Mesenteric fat pad (tissue), 1 donor: Measurements from ENCODE around the gene PPP1R10. TPM values are rescaled to one million over a fixed set of nuclear protein-coding genes. Genes with fewer than 3 reads are reported as not detected.

Experiments used
- DNase-seq: peaks from one replicate; pipeline ENCODE4 v3.0.0-alpha.2; 2020; ENCODE audit warnings: low spot score
- total RNA-seq: library from RNA; stranded (reverse); fragmentation: NEBNext Ultra II Directional; extraction: Animal tissue kit (Norgen Biotek cat#: 25700); gene quantifications from one replicate; pipeline ENCODE4 v1.2.1, GENCODE V29; 2021
- donor health status: DM: yes; HTN: yes; CAD: no.

The PPP1R10 gene
- total RNA-seq, 1 donor from 2014 or later, result 49.1 TPM

DNA sequence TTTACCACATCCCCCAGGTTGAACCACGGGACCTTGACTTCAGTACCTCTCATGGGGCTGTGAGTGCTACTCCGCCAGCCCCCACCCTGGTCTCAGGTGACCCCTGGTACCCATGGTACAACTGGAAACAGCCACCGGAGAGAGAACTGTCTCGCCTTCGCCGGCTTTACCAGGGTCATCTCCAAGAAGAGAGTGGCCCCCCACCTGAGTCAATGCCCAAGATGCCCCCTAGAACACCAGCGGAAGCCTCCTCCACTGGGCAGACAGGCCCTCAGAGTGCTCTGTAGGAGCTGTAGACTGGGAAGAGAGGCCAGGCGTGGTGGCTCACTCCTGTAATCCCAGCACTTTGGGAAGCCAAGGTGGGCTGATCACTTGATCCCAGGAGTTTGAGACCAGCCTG lies 8.5 kb upstream of the PPP1R10 start:
- no peak for DNase-seq

DNA sequence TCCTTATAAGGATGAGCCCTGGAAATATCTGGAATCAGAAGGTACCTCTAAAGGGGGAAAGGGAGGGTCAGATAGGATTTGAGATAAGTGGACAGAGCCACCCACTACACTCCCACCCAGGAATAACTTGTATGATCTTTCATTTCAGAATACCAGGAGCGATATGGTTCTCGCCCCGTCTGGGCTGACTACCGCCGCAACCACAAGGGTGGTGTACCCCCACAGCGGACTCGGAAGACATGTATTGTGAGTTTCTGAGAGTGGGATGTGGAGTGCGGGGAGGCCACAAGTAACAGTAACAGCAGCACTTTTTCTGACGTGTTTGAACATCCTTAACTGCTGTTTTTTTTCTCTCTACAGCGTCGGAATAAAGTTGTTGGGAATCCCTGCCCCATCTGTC lies 2.5 kb upstream of the PPP1R10 start:
- DNase-seq, result no peak

DNA sequence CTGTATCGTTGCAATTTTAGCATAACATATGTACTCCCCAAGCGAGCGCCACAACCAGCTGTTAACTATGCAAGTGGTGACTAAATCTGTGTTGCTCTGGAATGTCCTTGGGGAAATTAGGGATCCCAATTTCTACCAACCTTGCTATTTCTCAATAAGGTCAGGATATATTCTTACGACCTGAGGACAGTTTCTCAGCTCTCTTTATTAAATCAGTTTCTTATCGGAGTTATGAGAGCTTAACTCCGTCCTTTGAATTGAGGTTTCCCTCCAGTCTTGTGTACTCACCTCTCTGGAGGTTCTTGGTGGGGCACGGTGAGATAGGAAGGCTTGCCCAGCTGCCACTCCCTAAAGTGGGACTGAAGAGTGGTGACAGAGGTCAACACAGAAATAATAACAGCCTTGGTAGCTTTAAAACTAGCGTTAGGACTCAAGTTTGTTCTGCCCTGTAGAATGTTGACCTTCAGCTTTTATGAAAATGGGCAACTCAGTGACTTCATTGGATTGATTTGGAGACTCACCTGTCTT lies 1.3 kb upstream of the PPP1R10 start:
- no peak for DNase-seq

DNA sequence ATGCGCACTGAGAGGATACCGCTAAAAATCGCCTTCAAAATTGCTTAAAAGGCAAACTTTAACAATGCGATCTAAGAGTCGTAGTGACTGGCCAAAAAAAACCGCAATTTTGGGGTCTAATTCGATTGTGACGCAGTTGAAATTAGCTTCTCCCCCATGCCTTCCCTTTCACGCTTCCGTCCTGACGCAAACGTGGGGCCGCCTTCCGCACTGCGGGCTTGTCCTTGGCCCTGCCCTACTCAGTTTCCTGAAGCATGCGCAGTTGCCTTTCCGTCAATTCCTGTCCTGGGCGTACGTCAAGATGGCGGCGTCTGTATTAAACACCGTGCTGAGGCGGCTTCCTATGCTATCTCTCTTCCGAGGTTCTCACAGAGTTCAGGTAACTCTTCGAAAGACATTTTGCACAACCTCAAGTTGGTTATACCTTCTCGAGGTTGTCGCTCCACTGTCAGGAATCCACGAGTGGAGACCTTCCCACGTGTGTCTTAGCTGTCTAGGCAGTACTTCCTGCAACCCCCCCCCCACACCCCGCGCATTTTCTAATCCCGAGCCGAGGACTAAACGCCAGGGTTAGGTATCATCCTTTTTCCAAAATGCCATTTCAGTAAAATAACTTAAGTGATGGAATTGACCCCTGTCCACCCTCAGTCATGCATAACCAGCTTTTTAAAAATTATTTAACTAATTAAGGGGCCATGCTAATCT lies 674 bp upstream of the PPP1R10 start, which contains the start of gene MRPS18B:
MRPS18B (plus strand) TSS at position 276 of the 705 bp plus-strand sequence; CDS start at position 302, 26 bp downstream.
- DNase-seq, result peak; percentile 97

GRCh38 chr6:30615958-30616810 lies 859 bp downstream of the PPP1R10 start:
- no peak for DNase-seq

- no peak for DNase-seq
Measured at GRCh38 chr6:30615219-30615957, 1.7 kb downstream of the PPP1R10 start.

GRCh38 chr6:30614843-30615218 lies 2.2 kb downstream of the PPP1R10 start:
- no peak for DNase-seq

GRCh38 chr6:30614044-30614842 lies 2.8 kb downstream of the PPP1R10 start:
- no peak for DNase-seq

DNA sequence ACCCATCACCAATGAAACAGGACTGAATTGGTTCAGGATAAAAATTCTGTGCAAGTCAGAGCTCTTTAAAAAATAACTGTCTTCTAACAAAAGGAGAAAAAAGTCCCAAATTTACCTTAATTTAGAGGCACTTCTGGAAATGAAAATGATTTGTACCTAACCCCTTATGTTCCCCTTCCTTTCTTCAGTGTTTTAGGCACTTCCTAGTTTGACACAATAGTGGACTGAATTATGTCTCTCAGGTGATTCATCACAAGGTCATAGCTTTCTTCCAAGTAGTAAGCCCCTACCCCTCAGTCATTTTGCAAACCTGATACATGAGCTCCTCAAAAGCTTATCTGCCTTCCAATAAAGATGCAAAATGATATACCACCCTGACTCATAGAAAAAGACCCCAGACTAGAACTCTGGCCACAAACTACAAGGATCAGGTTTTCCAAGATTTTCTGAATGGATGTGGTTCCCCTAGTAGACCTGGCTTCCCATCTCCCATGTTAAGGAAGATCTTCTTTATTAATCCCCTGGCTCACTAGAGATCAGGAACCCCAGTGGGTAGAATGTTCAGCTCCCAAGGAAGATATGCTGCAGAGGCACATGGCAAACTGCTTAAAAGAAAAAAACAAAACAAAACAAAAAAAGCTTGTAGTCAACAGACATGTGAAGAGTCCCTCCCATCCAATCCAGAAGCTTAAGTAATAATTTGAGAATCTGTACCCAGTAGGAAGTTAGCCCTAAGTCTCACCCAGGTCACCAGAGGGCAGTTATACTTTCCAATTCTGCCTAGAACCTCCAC lies 3.6 kb downstream of the PPP1R10 start:
- DNase-seq, result no peak

- DNase-seq, result no peak
Measured at GRCh38 chr6:30612687-30613248, 4.3 kb downstream of the PPP1R10 start.

DNA sequence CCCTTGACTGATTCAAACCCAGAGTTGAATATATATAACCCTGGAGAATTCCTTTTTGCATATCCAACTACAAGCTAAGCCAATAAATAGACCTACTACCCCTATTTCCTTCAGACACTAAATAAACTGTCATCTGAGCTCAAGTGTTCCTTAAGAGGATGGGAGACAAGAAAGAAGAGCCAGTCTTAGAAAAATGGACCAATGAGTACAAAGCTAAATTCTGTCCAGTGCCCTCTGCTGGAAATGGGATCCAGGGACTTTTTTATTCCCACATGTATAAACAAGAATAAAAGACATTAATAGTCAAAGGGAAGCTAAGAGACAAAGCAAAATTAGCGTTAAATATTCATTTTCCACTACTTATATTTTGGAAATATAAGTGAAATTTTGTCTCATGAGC lies 4.8 kb downstream of the PPP1R10 start:
- no peak for DNase-seq

DNA sequence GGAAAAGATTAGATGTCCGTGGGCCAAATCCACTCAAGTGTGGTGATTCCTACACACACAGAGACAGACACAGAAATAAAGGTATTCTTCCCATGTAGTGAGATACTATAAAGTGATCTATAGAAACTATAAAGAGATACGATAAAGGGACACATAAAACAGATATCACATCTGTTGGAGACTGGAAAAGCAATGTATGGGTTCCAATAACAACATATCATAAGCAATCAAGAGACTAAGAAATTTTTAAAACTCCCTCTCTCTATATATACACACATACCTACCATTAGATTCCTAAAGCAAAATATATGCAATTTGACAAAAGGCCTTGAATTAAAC lies 5.2 kb downstream of the PPP1R10 start:
- no peak for DNase-seq

- no peak for DNase-seq
Measured at GRCh38 chr6:30611150-30611855, 5.7 kb downstream of the PPP1R10 start.

GRCh38 chr6:30610065-30610464 lies 7.0 kb downstream of the PPP1R10 start:
- DNase-seq, result no peak

DNA sequence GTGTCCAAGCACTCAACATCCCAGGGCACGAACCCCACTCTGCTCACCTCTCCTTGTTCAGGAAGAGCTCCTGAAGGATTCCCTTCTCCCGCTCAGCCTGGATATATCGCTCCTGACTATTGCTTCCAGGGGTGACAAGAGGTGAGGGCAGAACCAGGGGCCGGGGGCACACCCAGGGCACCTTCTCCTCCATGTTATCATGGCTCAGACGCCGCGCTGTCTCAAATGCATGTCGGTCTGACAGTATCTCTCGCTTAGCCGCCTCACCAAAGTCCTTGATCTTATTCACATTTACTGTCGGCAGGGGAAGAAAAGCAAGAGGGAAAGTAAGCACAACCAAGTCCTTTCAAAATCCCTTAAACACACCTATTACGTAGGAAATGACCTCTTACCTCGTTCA lies 13.1 kb downstream of the PPP1R10 start:
- no peak for DNase-seq

DNA sequence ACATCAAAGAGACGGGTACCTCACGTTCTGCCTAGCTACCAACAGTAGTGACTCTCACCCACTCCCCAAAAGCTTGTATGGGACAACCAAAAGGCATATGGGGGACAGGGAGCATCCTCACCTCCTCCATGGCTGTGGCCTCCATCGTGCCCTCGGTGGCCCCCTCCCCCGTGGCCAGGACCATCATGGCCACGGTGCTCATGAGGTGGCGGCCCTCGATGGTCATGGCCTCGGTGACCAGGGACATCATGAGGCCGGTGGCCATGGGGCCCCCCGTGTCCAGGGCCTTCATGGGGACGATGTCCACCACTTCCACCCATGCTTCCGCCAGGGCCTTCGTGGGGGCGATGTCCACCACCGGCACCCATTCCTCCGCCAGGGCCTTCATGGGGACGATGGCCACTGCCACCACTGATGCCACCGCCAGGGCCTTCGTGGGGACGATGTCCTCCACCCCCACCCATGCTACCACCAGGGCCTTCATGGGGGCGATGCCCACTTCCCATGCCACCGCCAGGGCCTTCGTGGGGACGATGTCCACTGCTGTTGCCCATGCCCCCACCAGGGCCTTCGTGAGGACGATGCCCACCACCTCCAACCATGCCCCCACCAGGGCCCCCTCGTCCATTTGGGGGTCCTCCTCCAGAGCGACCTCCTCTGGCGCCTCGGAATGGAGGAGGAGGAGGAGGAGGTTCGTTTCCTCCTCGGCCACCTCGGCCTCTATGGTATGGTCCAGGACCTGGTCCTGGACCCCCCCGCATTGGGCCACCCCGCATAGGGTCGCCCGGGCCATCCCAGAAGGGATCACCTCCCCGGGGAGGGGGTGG lies 15.0 kb downstream of the PPP1R10 start:
- DNase-seq, result no peak

DNA sequence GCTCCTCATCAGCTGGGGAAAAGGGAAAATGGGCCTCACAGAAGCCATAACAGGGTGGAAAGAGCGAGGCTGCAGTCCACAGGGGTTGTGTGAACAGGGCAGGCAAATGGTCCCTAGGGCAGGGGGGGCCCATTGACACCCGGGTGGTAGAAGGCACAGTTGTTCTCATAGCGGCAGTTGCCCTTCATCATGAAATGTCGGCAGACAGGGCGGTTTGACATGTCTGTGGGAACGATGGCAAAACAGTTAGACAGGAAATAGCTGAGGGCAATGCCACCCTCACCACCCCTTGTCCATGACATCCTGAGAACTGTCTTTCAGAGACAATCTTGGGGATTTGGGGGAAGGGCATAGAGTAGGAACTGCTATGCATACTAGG lies 15.6 kb downstream of the PPP1R10 start:
- DNase-seq, result no peak

DNA sequence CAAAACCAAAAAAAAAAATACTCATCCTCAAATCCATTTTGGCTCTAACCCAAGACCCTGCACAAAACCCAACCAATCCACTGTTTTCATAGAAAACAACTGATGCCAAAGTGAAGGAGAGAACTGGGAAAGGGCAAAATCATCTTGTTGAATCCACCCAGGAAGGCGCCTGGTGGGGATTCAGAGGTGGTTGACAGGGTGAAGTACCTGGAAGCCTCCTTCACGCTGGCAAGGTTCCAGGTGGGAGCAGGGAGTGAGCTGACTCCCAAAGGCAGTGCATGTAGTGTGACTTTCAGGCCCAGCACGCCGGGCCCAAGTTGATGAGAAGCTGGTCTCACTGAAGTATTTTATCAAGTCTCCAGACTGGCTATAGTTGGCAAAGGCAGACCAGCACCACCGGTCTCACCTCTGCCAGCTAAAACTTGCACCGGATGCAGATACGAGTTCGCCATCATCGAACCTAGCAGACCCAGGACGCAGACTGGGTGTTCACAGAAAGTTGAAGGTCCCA lies 16.5 kb downstream of the PPP1R10 start:
- no peak for DNase-seq
